Endothelial cell of umbilical vein (primary cell): ENCODE measurements around the gene DAPK2. TPM values are rescaled to one million over a fixed set of nuclear protein-coding genes. Genes with fewer than 3 reads are reported as not detected.

Experiments used
- BruUV-seq: library from RNA; stranded (reverse); fragments of 400-500 nt; replicated peaks from 2 replicates; lab custom pipeline; 2021; lab: Mats Ljungman, UMichigan
- CTCF ChIA-PET: fragments of 300-600, 350-600 bp; sonication (Branson Sonifier 250); formaldehyde crosslinking; loops from one replicate; lab custom pipeline; 2021; ENCODE audit warnings: antibody characterized with exemption, inconsistent platforms; lab: Charles Lee
- POLR2A ChIA-PET: fragments of 300-600, 350-600 bp; sonication (Branson Sonifier 250); formaldehyde crosslinking; loops from one replicate; lab custom pipeline; 2021; ENCODE audit warnings: antibody characterized with exemption, inconsistent platforms; lab: Charles Lee
- DNase-seq: peaks from one replicate; pipeline ENCODE4 v3.0.0-alpha.2; 2011; ENCODE audit warnings: low read depth, low spot score
- FAIRE-seq: peaks from 2 replicates; lab custom pipeline; 2011; peaks lifted over from hg19 to GRCh38; lab: Jason Lieb, UNC
- H2AFZ ChIP-seq: 2 replicates; pipeline ENCODE4 v1.6.0; 2012; ENCODE audit warnings: low read depth, low read length, control low read depth, inconsistent platforms
- H3K27ac ChIP-seq: 2 replicates; pipeline ENCODE4 v1.5.1; 2011; ENCODE audit warnings: low read depth, mild to moderate bottlenecking, control low read depth, low read length, moderate library complexity; ENCODE audit not compliant: insufficient read depth
- H3K27me3 ChIP-seq, 2 experiments: 2 replicates each; pipeline versions ENCODE4 v1.6.0 to v1.6.1; 2011; ENCODE audit warnings: low read length in 2 of 2, mixed read lengths in 1 of 2; ENCODE audit not compliant: control insufficient read depth in 2 of 2, insufficient read depth in 2 of 2
- H3K36me3 ChIP-seq, 2 experiments: 2 replicates in 1 of 2; 3 replicates in 1 of 2; pipeline ENCODE4 v1.5.1; 2011; ENCODE audit warnings: low read length in 2 of 2, mild to moderate bottlenecking in 1 of 2, moderate library complexity in 1 of 2; ENCODE audit not compliant: control insufficient read depth in 2 of 2, insufficient read depth in 2 of 2; ENCODE audit errors: extremely low read depth in 1 of 2
- H3K4me1 ChIP-seq: 3 replicates; pipeline ENCODE4 v1.5.1; 2011; ENCODE audit warnings: mild to moderate bottlenecking, low read length; ENCODE audit not compliant: control insufficient read depth, insufficient read depth; ENCODE audit errors: extremely low read depth
- H3K4me2 ChIP-seq: 2 replicates; pipeline ENCODE4 v1.6.1; 2011; ENCODE audit warnings: low read length, control low read depth, mixed read lengths; ENCODE audit not compliant: insufficient read depth
- H3K4me3 ChIP-seq, 3 experiments: fragments of 200-600 bp in 1 of 3; sonication (generic), shearing (Covaris generic) in 1 of 3; replicated peaks in 1 of 3; 2 replicates each; pipeline ENCODE4 v1.5.1; 2011 to 2016; ENCODE audit warnings: control low read depth in 3 of 3, low read length in 3 of 3, mild to moderate bottlenecking in 2 of 3, inconsistent platforms in 1 of 3, low read depth in 1 of 3, moderate library complexity in 1 of 3; ENCODE audit not compliant: insufficient read depth in 1 of 3
- H3K79me2 ChIP-seq: 2 replicates; pipeline ENCODE4 v1.6.0; 2012; ENCODE audit warnings: low read length, inconsistent platforms; ENCODE audit not compliant: control insufficient read depth, insufficient read depth
- H3K9ac ChIP-seq: replicated peaks from 2 replicates; pipeline ENCODE3; 2011; ENCODE audit warnings: low read length, control low read depth; ENCODE audit not compliant: insufficient read depth; ENCODE audit errors: extremely low read depth
- H3K9me1 ChIP-seq: replicated peaks from 3 replicates; pipeline ENCODE4 v1.6.0; 2011; ENCODE audit warnings: mild to moderate bottlenecking, low read length; ENCODE audit not compliant: control insufficient read depth, insufficient read depth; ENCODE audit errors: extremely low read depth
- H3K9me3 ChIP-seq: replicated peaks from 2 replicates; pipeline ENCODE4 v1.5.1; 2012; ENCODE audit warnings: low read length, inconsistent platforms; ENCODE audit not compliant: control insufficient read depth, insufficient read depth
- H4K20me1 ChIP-seq: replicated peaks from 2 replicates; pipeline ENCODE3; 2011; ENCODE audit warnings: mild to moderate bottlenecking, low read length; ENCODE audit not compliant: control insufficient read depth, insufficient read depth; ENCODE audit errors: extremely low read depth
- EZH2 ChIP-seq: IDR thresholded peaks from 2 replicates; pipeline ENCODE4 v1.6.1; 2012; ENCODE audit warnings: borderline replicate concordance, low read depth, mild to moderate bottlenecking, moderate library complexity, low read length, inconsistent platforms; ENCODE audit not compliant: severe bottlenecking
- FOS ChIP-seq: IDR thresholded peaks from 2 replicates; pipeline ENCODE4 v1.6.1; 2011; ENCODE audit warnings: mild to moderate bottlenecking, low read length, moderate library complexity, borderline replicate concordance; ENCODE audit not compliant: insufficient read depth
- GATA2 ChIP-seq: IDR thresholded peaks from 2 replicates; pipeline ENCODE4 v1.7.0; 2011; ENCODE audit warnings: low read depth, mild to moderate bottlenecking, moderate library complexity, mixed read lengths, low read length; ENCODE audit not compliant: insufficient read length, insufficient read depth
- JUN ChIP-seq: IDR thresholded peaks from 2 replicates; pipeline ENCODE4 v1.6.1; 2011; ENCODE audit warnings: borderline replicate concordance, low read depth; ENCODE audit not compliant: insufficient read length, insufficient read depth
- MYC ChIP-seq: IDR thresholded peaks from one replicate; pipeline ENCODE4 v1.6.1; 2011; ENCODE audit warnings: mild to moderate bottlenecking, low read depth, low read length
- POLR2A ChIP-seq: IDR thresholded peaks from 2 replicates; pipeline ENCODE4 v1.6.1; 2012; ENCODE audit warnings: low read depth, mild to moderate bottlenecking, control low read depth, low read length
- POLR2AphosphoS5 ChIP-seq: IDR thresholded peaks from 2 replicates; pipeline ENCODE4 v1.6.1; 2012; ENCODE audit warnings: low read depth, mild to moderate bottlenecking, control low read depth, low read length, moderate library complexity; ENCODE audit not compliant: insufficient read depth
- dilution Hi-C: fragments of 300-500 bp; cut with MboI; formaldehyde crosslinking; loops from one replicate; pipeline ENCODE4 v1.15.0; 2019; ENCODE audit warnings: low sequenced_read_pairs; ENCODE audit not compliant: extremely low pct_ligation_motif_present
- intact Hi-C: fragments of 100-400 bp; cut with micrococcal nuclease; formaldehyde crosslinking; loops from one replicate; pipeline ENCODE4 v1.10.0; 2022
- polyA plus RNA-seq, 4 experiments: library from polyadenylated mRNA; depleted of rRNA in 3 of 4; stranded (reverse) in 3 of 4; unstranded in 1 of 4; fragments of >200 nt; gene quantifications; 2 replicates each; pipeline versions ENCODE4 v1.2.1 to v1.2.3, GENCODE V29; 2011 to 2012; ENCODE audit warnings: missing spikeins in 1 of 4
- total RNA-seq: library from RNA; stranded (reverse); gene quantifications from 2 replicates; pipeline ENCODE4 v1.2.3, GENCODE V29; 2021
- TF ChIP-seq, protein P1 (sequence below), 2 donors: IDR thresholded peaks; 1 replicate in 1 of 2; 2 replicates in 1 of 2; pipeline ENCODE4 v1.5.1; 2011; ENCODE audit warnings: low read length in 2 of 2, mild to moderate bottlenecking in 2 of 2, moderate library complexity in 2 of 2, control low read depth in 1 of 2, inconsistent platforms in 1 of 2, low read depth in 1 of 2; ENCODE audit not compliant: insufficient read depth in 1 of 2; ENCODE audit errors: extremely low read depth in 1 of 2
- TF ChIP-seq, protein P2 (sequence below): IDR thresholded peaks from 2 replicates; pipeline ENCODE4 v1.6.1; 2011; ENCODE audit not compliant: insufficient read depth, insufficient read length

DAPK2 gene
- total and polyA plus RNA-seq, 2 donors (not counting 3 experiments of a cell fraction or from before 2014, with no cell fraction given), result 2.8 to 6.7 TPM

DNA sequence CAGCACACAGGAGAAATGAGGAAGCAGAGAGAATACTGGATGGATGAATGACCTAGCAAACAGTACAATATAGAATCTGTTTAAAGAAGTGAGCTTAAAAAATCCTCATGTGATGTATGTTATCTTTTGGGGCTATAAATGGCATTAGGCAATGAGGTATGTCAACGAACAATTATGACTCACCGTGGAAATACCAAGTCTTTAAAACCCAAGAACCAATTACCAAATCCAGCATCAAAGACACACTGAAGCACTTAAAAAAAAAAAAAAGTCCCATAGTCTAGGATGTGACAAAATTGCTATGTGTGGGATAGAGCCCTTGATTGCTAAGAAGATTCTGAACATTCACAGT is 176.3 kb downstream of the DAPK2 start:
- DNase-seq, result no peak
- Histone ChIP-seq H3K27me3 (peaks cover 0 to 3% of the 10 kb centered on the region in 2 experiments), H3K4me3 (no peak overlapping the region), H2AFZ (no peak overlapping the region), H4K20me1 (no peaks in the 10 kb centered on the region), H3K9ac (no peak overlapping the region), H3K36me3 (no peaks in the 10 kb centered on the region), H3K9me1 (no peaks in the 10 kb centered on the region), H3K4me1 (no peaks in the 10 kb centered on the region), H3K79me2 (no peaks in the 10 kb centered on the region), H3K4me2 (no peak overlapping the region), H3K27ac (no peak overlapping the region), H3K9me3 (no peaks in the 10 kb centered on the region)
- POLR2A ChIA-PET, result no interaction called here
- CTCF ChIA-PET, result interaction anchor here (1.0 to 4.6 kb wide), 10 partner anchors 10 to 176 kb away, joined by 3 to 16 read pairs (median 8); partner anchors contain the start of gene DAPK2
- no peak for FAIRE-seq
- dilution Hi-C loops, result no loop called here
- no peak for TF ChIP-seq JUN
- TF ChIP-seq EZH2, result no peak
- no peak for TF ChIP-seq MYC
- no peak for TF ChIP-seq POLR2AphosphoS5
- no peak for TF ChIP-seq POLR2A
- TF ChIP-seq FOS, result no peak
- TF ChIP-seq, protein P1, sequence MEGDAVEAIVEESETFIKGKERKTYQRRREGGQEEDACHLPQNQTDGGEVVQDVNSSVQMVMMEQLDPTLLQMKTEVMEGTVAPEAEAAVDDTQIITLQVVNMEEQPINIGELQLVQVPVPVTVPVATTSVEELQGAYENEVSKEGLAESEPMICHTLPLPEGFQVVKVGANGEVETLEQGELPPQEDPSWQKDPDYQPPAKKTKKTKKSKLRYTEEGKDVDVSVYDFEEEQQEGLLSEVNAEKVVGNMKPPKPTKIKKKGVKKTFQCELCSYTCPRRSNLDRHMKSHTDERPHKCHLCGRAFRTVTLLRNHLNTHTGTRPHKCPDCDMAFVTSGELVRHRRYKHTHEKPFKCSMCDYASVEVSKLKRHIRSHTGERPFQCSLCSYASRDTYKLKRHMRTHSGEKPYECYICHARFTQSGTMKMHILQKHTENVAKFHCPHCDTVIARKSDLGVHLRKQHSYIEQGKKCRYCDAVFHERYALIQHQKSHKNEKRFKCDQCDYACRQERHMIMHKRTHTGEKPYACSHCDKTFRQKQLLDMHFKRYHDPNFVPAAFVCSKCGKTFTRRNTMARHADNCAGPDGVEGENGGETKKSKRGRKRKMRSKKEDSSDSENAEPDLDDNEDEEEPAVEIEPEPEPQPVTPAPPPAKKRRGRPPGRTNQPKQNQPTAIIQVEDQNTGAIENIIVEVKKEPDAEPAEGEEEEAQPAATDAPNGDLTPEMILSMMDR (IDR thresholded peaks at IDR 0.05; ENCODE audit: extremely low read depth in 1 of 2, insufficient read depth in 1 of 2, low read depth in 1 of 2, low read length in 2 of 2), result no peak
- TF ChIP-seq GATA2, result no peak
- TF ChIP-seq, protein P2, sequence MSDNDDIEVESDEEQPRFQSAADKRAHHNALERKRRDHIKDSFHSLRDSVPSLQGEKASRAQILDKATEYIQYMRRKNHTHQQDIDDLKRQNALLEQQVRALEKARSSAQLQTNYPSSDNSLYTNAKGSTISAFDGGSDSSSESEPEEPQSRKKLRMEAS, result no peak
- BruUV-seq, result no TSS peak
- intact Hi-C loops, result loop anchor here (5.0 kb wide), 1 partner anchor 38 kb away; the partner anchor contains the start of gene HERC1
